HL-60 (cell line): ENCODE data around the gene ESR2.

ENCODE experiments used
- DNase-seq, 2 experiments: peaks; one replicate each; pipeline ENCODE4 v3.0.0-alpha.2; 2010 to 2020; ENCODE audit warnings: low read depth in 1 of 2, low spot score in 1 of 2
- H3K27ac ChIP-seq: fragments of 250-450 bp; sonication (Bioruptor Pico); replicated peaks from 2 replicates; pipeline ENCODE4 v1.5.1; 2020; ENCODE audit warnings: mild to moderate bottlenecking, moderate library complexity
- H3K27me3 ChIP-seq: fragments of 250-450 bp; sonication (Bioruptor Pico); 2 replicates; pipeline ENCODE4 v1.5.1; 2021; ENCODE audit warnings: mild to moderate bottlenecking, moderate library complexity; ENCODE audit not compliant: insufficient read depth, poor library complexity, severe bottlenecking
- H3K4me3 ChIP-seq: replicated peaks from 2 replicates; pipeline ENCODE4 v1.5.1; 2011; ENCODE audit warnings: mild to moderate bottlenecking, control low read depth, low read length; ENCODE audit not compliant: insufficient read depth
- GABPA ChIP-seq: IDR thresholded peaks from 2 replicates; pipeline ENCODE4 v1.6.1; 2012; ENCODE audit warnings: low read depth
- POLR2AphosphoS5 ChIP-seq: IDR thresholded peaks from 2 replicates; pipeline ENCODE4 v1.6.1; 2012; ENCODE audit warnings: low read depth
- SPI1 ChIP-seq: IDR thresholded peaks from 2 replicates; pipeline ENCODE4 v1.6.1; 2012; ENCODE audit warnings: low read depth, mild to moderate bottlenecking, borderline replicate concordance
- TF ChIP-seq, protein P1 (sequence below): IDR thresholded peaks from one replicate; pipeline ENCODE4 v1.5.1; 2011; ENCODE audit warnings: low read length, control low read depth, inconsistent platforms; ENCODE audit not compliant: insufficient read depth
- TF ChIP-seq, protein P2 (sequence below): IDR thresholded peaks from 2 replicates; pipeline ENCODE4 v1.6.1; 2012; ENCODE audit warnings: low read depth; ENCODE audit not compliant: insufficient replicate concordance

The ESR2 gene

DNA sequence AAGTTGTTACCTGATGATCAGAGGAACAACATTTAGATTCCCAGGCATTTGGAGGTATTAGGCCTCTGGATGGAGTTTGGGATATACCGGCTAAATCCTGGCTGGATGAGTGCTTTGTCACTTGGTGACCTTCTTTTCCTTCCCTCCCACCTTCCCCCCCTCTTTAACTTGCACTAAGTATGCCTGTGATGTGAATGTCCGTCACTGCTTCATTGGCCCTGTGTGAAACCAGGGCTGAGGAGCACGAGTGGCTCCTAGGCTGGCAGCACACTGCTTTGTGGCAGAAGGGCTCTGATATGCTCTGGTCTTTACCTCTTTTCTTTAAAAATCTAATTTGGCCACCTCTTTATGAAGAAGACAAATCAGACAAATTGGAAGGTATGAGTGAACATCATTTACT lies 95.7 kb downstream of the ESR2 start:
- H3K27ac ChIP-seq = no peak overlapping the region
- TF ChIP-seq POLR2AphosphoS5 (no peak), GABPA (no peak), SPI1 (no peak)
- TF ChIP-seq, protein P1, sequence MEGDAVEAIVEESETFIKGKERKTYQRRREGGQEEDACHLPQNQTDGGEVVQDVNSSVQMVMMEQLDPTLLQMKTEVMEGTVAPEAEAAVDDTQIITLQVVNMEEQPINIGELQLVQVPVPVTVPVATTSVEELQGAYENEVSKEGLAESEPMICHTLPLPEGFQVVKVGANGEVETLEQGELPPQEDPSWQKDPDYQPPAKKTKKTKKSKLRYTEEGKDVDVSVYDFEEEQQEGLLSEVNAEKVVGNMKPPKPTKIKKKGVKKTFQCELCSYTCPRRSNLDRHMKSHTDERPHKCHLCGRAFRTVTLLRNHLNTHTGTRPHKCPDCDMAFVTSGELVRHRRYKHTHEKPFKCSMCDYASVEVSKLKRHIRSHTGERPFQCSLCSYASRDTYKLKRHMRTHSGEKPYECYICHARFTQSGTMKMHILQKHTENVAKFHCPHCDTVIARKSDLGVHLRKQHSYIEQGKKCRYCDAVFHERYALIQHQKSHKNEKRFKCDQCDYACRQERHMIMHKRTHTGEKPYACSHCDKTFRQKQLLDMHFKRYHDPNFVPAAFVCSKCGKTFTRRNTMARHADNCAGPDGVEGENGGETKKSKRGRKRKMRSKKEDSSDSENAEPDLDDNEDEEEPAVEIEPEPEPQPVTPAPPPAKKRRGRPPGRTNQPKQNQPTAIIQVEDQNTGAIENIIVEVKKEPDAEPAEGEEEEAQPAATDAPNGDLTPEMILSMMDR = no peak
- TF ChIP-seq, protein P2, sequence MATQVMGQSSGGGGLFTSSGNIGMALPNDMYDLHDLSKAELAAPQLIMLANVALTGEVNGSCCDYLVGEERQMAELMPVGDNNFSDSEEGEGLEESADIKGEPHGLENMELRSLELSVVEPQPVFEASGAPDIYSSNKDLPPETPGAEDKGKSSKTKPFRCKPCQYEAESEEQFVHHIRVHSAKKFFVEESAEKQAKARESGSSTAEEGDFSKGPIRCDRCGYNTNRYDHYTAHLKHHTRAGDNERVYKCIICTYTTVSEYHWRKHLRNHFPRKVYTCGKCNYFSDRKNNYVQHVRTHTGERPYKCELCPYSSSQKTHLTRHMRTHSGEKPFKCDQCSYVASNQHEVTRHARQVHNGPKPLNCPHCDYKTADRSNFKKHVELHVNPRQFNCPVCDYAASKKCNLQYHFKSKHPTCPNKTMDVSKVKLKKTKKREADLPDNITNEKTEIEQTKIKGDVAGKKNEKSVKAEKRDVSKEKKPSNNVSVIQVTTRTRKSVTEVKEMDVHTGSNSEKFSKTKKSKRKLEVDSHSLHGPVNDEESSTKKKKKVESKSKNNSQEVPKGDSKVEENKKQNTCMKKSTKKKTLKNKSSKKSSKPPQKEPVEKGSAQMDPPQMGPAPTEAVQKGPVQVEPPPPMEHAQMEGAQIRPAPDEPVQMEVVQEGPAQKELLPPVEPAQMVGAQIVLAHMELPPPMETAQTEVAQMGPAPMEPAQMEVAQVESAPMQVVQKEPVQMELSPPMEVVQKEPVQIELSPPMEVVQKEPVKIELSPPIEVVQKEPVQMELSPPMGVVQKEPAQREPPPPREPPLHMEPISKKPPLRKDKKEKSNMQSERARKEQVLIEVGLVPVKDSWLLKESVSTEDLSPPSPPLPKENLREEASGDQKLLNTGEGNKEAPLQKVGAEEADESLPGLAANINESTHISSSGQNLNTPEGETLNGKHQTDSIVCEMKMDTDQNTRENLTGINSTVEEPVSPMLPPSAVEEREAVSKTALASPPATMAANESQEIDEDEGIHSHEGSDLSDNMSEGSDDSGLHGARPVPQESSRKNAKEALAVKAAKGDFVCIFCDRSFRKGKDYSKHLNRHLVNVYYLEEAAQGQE = no peak
- peaks cover 2% of the 10 kb centered on the region for H3K27me3 ChIP-seq
- no peak overlapping the region for H3K4me3 ChIP-seq
- DNase-seq = no peak

DNA sequence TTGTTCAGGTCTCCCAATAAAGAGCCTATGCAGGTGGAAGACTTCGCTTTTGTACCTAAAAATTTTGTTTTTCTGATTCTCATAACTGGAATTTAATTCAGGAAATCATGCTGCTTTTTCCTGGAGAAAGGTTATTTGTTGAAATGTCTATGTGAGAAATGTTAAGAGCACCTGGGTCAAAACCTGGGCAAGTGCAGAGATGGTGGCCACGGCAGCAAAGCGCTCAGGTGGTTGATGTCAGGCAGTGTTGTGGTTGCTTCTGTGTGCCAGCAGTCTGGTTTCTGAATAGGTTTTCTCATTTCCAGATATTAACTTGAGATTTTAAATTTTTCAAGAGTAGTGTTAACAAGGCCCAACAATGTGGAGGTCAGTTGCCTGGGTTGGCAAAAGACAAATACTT lies 96.2 kb downstream of the ESR2 start:
- peaks cover 2% of the 10 kb centered on the region for H3K27me3 ChIP-seq
- no peak for DNase-seq
- TF ChIP-seq, protein P2 = no peak
- TF ChIP-seq GABPA (no peak), POLR2AphosphoS5 (no peak), SPI1 (no peak)
- TF ChIP-seq, protein P1 = no peak
- no peak overlapping the region for H3K4me3 ChIP-seq
- H3K27ac ChIP-seq = no peak overlapping the region

DNA sequence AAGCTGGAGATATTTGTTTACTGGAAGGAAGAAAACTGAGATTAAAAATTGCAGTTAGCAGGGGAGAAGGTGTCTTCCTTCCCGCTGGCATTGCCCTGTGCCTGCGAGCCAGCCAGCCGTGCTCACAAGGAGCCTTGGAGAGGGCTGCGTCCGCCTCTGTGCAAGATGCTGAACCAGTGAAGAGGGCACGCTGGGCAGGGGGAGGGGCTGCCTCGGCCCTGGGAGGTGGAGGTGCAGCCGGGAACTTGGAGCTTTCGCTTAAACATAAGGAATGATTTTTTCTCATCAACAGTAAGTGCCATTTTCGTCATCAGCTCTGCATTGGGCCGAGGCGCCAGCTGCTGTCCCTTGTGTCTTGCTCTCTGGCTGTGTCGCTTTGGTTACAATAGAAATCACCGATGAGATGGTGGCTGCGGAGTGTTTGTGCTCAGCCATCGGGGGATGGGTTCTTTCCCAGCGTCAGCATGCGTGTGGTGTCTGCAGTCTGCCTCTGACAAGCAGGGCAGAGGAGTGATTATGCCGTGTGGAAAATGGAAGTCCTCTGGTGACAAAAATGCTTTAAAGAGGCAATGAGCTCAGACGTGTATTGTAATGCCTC lies 97.3 kb downstream of the ESR2 start:
- Histone ChIP-seq H3K27me3 (peaks cover 2% of the 10 kb centered on the region), H3K27ac (no peak overlapping the region), H3K4me3 (no peak overlapping the region)
- DNase-seq = no peak
- TF ChIP-seq, protein P1 = no peak
- TF ChIP-seq, protein P2 = no peak
- no peak for TF ChIP-seq POLR2AphosphoS5
- TF ChIP-seq SPI1 = no peak
- TF ChIP-seq GABPA = no peak
